Panc1 (cell line): Measurements from ENCODE around the gene PTPRS. TPM values are rescaled to one million over a fixed set of nuclear protein-coding genes. Genes with fewer than 3 reads are reported as not detected.

Experiments used
- ATAC-seq: fragments of 200-7000 bp; cut with Tn5 transposase; 2 replicates; pipeline ENCODE4 v1.9.1; 2020; ENCODE audit warnings: mild to moderate bottlenecking, moderate library complexity
- BruUV-seq: library from RNA; stranded (reverse); fragments of 400-500 nt; replicated peaks from 2 replicates; lab custom pipeline; 2021; lab: Mats Ljungman, UMichigan
- CTCF ChIA-PET: fragments of 300-600 bp; sonication (Branson Sonifier 250); formaldehyde crosslinking; loops from one replicate; lab custom pipeline; 2022; ENCODE audit warnings: antibody characterized with exemption; lab: Charles Lee
- POLR2A ChIA-PET: fragments of 300-600 bp; sonication (Branson Sonifier 250); formaldehyde crosslinking; loops from one replicate; lab custom pipeline; 2022; ENCODE audit warnings: antibody characterized with exemption; lab: Charles Lee
- DNase-seq: peaks from one replicate; pipeline ENCODE4 v3.0.0-alpha.2; 2010; ENCODE audit warnings: low read depth, low spot score
- H3K27ac ChIP-seq: 2 replicates; pipeline ENCODE4 v1.5.1; 2011; ENCODE audit warnings: mild to moderate bottlenecking, low read length, inconsistent platforms
- H3K27me3 ChIP-seq: fragments of 200-500 bp; sonication (Bioruptor generic); 2 replicates; pipeline ENCODE4 v1.6.0; 2014; ENCODE audit warnings: low read length, inconsistent platforms; ENCODE audit not compliant: control insufficient read depth, insufficient read depth
- H3K36me3 ChIP-seq: fragments of 200-500 bp; sonication (Bioruptor generic); 2 replicates; pipeline ENCODE4 v1.5.1; 2014; ENCODE audit warnings: inconsistent platforms, mild to moderate bottlenecking, low read length, moderate library complexity; ENCODE audit not compliant: control insufficient read depth, insufficient read depth
- H3K4me1 ChIP-seq: 2 replicates; pipeline ENCODE4 v1.5.1; 2011; ENCODE audit warnings: inconsistent platforms, mild to moderate bottlenecking, low read length, moderate library complexity; ENCODE audit not compliant: control insufficient read depth, insufficient read depth
- H3K4me3 ChIP-seq, 2 experiments: 2 replicates each; pipeline ENCODE4 v1.5.1; 2011 to 2012; ENCODE audit warnings: low read depth in 2 of 2, low read length in 2 of 2, mild to moderate bottlenecking in 2 of 2, inconsistent platforms in 1 of 2, moderate library complexity in 1 of 2
- H3K9me3 ChIP-seq: fragments of 200-500 bp; sonication (Bioruptor generic); 2 replicates; pipeline ENCODE4 v1.5.1; 2014; ENCODE audit warnings: low read depth, mild to moderate bottlenecking, inconsistent platforms, low read length, moderate library complexity; ENCODE audit not compliant: control insufficient read depth, insufficient read depth
- CTCF ChIP-seq: fragments of 450-650 bp; IDR thresholded peaks from 2 replicates; pipeline ENCODE4 v1.5.1; 2017; ENCODE audit warnings: mild to moderate bottlenecking
- POLR2AphosphoS5 ChIP-seq: IDR thresholded peaks from 2 replicates; pipeline ENCODE4 v1.6.1; 2012; ENCODE audit warnings: mild to moderate bottlenecking, low read depth, low read length, moderate library complexity
- SIN3A ChIP-seq: IDR thresholded peaks from 2 replicates; pipeline ENCODE4 v1.6.1; 2012; ENCODE audit warnings: low read depth, mild to moderate bottlenecking, low read length, moderate library complexity, borderline replicate concordance; ENCODE audit not compliant: insufficient read depth
- TCF7L2 ChIP-seq: IDR thresholded peaks from 2 replicates; pipeline ENCODE4 v1.6.1; 2011; ENCODE audit warnings: mild to moderate bottlenecking, low read depth, low read length, inconsistent platforms
- in situ Hi-C: cut with HindIII; loops from 2 replicates; pipeline ENCODE4 v1.10.0; 2016; ENCODE audit warnings: low sequenced_read_pairs, low pct_unique_long_range_greater_than_20kb
- intact Hi-C: fragments of 100-400 bp; cut with micrococcal nuclease; formaldehyde crosslinking; loops from one replicate; pipeline ENCODE4 v1.10.0; 2022; ENCODE audit not compliant: unreplicated experiment
- total RNA-seq: library from RNA; stranded (reverse); gene quantifications from one replicate; pipeline ENCODE4 v1.2.1, GENCODE V29; 2021; ENCODE audit not compliant: unreplicated experiment
- TF ChIP-seq, protein P1 (sequence below), 2 experiments: IDR thresholded peaks; 2 replicates each; pipeline ENCODE4 v1.6.1; 2011 to 2012; ENCODE audit warnings: low read depth in 2 of 2, control low read depth in 1 of 2, low read length in 1 of 2, mild to moderate bottlenecking in 1 of 2, moderate library complexity in 1 of 2; ENCODE audit not compliant: insufficient read depth in 1 of 2

Gene PTPRS
- total RNA-seq, 1 experiment from 2014 or later = 85.4 TPM

GRCh38 chr19:5308451-5309437 lies 31.9 kb downstream of the PTPRS start:
- no peaks in the 10 kb centered on the region for H3K27me3 ChIP-seq
- ChIA-PET CTCF (no interaction called here), POLR2A (no interaction called here)
- TF ChIP-seq SIN3A (peak; percentile 77; the same call in 1 of the 2 replicates), CTCF (no peak), TCF7L2 (no peak), POLR2AphosphoS5 (peak; percentile 96)
- TF ChIP-seq, protein P1, sequence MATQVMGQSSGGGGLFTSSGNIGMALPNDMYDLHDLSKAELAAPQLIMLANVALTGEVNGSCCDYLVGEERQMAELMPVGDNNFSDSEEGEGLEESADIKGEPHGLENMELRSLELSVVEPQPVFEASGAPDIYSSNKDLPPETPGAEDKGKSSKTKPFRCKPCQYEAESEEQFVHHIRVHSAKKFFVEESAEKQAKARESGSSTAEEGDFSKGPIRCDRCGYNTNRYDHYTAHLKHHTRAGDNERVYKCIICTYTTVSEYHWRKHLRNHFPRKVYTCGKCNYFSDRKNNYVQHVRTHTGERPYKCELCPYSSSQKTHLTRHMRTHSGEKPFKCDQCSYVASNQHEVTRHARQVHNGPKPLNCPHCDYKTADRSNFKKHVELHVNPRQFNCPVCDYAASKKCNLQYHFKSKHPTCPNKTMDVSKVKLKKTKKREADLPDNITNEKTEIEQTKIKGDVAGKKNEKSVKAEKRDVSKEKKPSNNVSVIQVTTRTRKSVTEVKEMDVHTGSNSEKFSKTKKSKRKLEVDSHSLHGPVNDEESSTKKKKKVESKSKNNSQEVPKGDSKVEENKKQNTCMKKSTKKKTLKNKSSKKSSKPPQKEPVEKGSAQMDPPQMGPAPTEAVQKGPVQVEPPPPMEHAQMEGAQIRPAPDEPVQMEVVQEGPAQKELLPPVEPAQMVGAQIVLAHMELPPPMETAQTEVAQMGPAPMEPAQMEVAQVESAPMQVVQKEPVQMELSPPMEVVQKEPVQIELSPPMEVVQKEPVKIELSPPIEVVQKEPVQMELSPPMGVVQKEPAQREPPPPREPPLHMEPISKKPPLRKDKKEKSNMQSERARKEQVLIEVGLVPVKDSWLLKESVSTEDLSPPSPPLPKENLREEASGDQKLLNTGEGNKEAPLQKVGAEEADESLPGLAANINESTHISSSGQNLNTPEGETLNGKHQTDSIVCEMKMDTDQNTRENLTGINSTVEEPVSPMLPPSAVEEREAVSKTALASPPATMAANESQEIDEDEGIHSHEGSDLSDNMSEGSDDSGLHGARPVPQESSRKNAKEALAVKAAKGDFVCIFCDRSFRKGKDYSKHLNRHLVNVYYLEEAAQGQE (IDR thresholded peaks at IDR 0.05; ENCODE audit: insufficient read depth in 1 of 2, low read depth in 2 of 2, low read length in 1 of 2) = no peak
- no peak overlapping the region for H3K4me3 ChIP-seq
- peak overlapping the region; percentile 72; the same call in 1 of the 2 replicates for H3K27ac ChIP-seq
- in situ Hi-C loops = no loop called here
- peaks cover 3% of the 10 kb centered on the region; the same call in 1 of the 2 replicates for H3K4me1 ChIP-seq
- intact Hi-C loops = no loop called here
- H3K9me3 ChIP-seq = no peaks in the 10 kb centered on the region
- BruUV-seq = no TSS peak
- no peak for DNase-seq
- no peaks in the 10 kb centered on the region for H3K36me3 ChIP-seq
- ATAC-seq = peak; percentile 78

DNA sequence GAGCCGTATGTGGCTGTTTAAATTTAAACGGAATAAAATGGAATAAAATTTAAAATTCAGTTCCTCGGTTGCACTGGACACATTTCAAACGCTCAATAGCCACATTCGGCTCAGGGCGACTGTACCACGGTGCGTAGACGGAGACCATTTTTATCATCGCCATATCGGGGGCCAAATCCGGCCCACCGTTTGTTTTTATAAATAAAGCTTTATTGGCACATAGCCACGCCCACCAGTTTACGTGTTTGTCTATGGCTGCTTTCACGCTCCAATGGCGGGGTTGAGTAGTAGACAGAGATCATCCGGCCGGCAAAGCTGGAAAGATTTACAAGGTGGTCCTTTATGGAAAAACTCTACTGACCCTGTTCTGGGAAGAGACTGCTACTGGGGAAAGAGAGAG lies 33.0 kb downstream of the PTPRS start:
- Histone ChIP-seq H3K9me3 (no peaks in the 10 kb centered on the region), H3K4me1 (peaks cover 3% of the 10 kb centered on the region; the same call in 1 of the 2 replicates), H3K27me3 (no peaks in the 10 kb centered on the region), H3K4me3 (no peak overlapping the region), H3K36me3 (no peaks in the 10 kb centered on the region), H3K27ac (no peak overlapping the region)
- CTCF ChIA-PET = no interaction called here
- in situ Hi-C loops = no loop called here
- intact Hi-C loops = no loop called here
- ATAC-seq (no peak), DNase-seq (no peak)
- POLR2A ChIA-PET = interaction anchor here (0.7 kb wide), 1 partner anchor 76 kb away, joined by 3 read pairs; no protein-coding TSS in a partner anchor
- no TSS peak for BruUV-seq
- TF ChIP-seq CTCF = no peak
- TF ChIP-seq, protein P1 (IDR thresholded peaks at IDR 0.05; ENCODE audit: insufficient read depth in 1 of 2, low read depth in 2 of 2, low read length in 1 of 2) = no peak
